GM18858 (cell line): ENCODE results near the gene LASP1.
"Not testable (repeated sequence)": the region's sequence is repeated elsewhere in the genome, so short reads cannot be mapped to it uniquely, and the experiment has no call there.

ENCODE experiments used
- ATAC-seq: cut with Tn5 transposase; IDR thresholded peaks from one replicate; pipeline ENCODE4 v1.9.1; 2021; ENCODE audit not compliant: unreplicated experiment

The LASP1 gene

DNA sequence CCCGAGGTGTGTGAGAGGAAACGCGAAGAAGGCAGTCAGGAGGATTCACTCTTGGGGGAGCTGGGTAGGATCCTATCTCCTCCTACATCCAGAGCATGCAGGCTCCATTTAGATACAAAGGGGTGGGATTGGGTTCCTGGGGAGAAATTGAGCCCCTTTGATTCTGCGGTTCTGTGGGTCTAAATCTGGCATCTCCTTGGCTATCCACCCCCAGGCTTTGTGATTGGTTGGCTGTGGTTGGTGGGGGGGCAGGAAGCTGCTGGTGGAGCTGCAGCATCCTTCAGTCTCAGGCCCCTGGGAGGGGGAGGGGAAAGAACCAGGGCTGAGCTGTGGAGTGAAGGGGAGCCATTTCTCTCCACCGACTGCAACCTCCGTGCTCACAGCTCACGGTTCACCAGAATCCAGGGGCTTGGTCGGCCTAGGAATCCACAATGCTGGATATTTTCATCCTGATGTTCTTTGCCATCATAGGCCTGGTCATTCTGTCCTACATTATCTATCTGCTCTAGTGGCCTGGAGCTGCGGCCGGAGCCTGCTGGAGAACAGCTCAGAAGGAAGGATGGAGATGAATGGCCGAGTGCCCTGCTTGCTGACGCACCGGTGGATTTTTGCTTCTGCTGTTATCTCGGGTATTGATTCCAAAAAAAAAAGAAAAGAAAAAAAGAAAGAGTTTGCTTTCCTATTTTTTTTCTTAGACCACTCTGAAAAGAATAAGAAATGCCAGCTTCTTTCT, 55.6 kb downstream of the LASP1 start, which contains the start of gene LASP1NB:
LASP1NB (plus strand) TSS at position 352 of the 733 bp plus-strand sequence.
- no peak for ATAC-seq

DNA sequence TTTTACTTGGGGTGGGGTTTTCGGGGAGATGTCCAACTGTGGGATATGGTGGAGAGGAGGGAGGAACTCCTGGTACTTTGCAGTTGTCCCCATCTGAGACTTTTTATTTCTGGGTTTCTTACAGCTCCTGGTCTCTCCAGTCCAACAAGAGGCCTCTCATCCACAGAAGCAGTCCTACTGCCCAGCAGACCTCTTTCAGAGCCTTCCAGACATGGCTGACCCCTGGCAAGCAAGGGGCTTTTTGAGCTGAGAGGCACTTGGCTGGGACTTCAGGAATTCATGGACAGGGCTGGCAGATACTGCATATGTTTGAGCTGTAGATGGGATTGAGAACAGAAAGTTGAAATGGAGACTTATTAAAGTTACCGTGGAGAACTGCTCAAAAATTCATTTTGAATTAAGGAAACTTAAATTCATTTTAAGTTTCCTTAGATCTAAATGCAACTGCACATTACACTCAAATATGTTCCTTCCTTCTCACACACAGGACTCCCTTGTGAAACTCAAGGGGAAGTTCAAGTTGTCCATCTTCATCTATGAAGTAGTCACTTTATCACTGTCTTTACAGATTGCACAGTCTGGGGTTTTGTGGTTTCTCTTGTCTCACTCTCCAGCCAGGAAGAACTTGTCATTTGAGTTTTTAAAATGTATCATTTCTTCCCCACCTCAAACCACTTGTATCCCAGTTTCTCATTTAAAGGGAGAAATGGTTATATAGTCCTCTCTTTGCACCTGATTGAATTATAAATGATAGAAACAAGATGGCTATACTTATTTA, 56.6 kb downstream of the LASP1 start:
- no peak for ATAC-seq

DNA sequence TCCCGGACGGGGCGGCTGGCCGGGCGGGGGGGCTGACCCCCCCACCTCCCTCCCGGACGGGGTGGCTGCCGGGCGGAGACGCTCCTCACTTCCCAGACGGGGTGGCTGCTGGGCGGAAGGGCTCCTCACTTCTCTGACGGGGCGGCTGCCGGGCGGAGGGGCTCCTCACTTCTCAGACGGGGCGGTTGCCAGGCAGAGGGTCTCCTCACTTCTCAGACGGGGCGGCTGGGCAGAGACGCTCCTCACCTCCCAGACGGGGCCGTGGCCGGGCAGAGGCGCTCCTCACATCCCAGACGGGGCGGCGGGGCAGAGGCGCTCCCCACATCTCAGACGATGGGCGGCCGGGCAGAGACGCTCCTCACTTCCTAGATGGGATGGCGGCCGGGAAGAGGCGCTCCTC, 60.9 kb downstream of the LASP1 start:
- ATAC-seq, result not testable (repeated sequence)

DNA sequence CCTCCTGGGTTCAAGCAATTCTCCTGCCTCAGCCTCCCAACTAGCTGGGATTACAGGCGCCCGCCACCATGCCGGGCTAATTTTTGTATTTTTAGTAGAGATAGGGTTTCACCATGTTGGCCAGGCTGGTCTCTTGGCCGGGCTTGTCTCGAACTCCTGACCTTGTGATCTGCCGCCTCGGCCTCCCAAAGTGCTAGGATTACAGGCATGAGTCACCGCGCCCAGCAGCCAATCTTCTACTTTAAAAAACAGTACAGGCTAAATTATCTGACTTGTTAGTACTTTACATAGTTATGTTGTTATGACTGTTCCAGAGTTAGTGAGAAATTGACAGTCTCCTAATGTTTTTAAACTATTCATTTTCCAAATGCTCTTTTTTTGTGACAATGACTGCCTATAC, 64.1 kb downstream of the LASP1 start:
- not testable (repeated sequence) for ATAC-seq

DNA sequence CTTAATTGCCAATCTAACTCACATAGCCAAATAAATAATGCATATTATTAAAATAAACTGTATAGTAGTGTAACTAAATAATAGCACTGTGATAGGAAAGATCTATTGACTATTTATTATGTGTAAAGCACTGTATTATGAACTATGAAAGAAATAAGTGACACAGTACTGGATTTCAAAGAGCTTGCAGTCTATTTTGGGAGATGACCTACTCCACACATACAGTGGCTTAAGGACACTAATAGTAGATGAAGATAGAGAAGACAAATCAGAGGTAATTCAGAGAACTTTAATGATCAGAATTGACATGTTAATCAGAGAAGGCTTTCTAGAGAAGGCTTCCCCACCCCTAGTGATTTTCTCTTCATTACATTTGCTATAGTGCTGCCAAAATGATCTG, 70.1 kb downstream of the LASP1 start:
- ATAC-seq, result no peak

DNA sequence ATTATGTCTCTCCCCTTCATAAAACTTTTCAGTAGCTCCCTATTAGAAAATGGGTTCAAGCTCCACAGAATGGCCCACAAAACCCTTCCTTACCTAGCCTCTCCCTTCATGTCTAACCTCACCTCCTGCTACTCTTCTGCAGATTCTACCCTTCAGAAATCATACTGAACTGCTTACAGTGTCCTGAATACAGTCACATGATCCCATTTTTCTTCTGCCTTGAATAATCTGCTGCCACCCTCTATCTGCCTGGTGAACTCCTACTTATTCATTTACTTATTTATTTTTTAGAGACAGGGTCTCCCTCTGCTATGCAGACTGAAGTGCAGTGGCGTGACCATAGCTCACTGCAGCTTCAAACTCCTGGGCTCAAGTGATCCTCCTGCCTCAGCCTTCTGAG, 70.5 kb downstream of the LASP1 start:
- ATAC-seq, result no peak

DNA sequence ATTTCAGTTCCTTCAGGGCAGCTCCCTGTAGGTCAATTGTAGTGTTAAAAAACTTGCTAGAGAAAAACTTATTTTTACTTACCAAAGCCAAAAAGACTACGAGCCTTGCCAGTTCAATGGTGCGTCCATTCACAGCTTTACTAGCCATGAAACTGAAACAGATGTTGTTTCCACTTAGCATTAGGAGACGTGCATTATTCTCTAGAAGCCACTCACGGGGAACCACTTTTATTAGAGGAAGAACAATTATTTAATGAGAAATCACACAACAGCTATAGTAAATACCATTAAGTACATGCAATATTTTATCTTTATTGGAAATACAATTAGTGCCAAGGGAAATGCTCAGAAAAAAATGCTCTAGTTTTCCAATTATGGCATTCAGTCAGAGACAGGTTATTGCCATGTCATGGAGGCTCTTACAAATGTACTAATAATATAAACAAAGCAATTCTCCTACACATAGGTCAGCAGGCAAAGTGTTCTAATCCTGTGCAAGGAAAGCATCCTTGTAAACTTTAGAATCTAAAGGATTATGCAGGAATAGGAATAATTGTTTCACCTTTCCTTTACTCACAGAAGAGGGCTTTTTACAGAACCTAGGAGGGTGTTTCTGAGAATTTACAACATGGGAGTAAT, 73.0 kb downstream of the LASP1 start:
- ATAC-seq, result no peak

DNA sequence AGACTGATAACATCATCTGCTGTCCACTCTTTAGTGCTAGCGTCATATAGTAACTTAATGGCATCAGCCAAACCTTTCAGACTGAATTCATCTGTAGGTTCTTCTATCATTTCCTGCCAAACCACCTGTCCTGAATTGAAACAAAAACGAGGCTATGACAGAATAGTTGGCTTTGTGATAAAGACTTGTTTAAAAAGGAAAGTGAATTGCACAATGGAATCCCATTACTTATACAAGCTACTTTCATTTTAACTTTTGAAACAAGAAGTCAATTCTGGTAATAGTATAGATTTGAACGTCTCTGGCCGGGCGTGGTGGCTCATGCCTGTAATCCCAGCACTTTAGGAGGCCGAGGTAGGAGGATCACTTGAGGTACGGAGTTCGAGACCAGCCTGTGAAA, 73.7 kb downstream of the LASP1 start:
- ATAC-seq, result no peak

DNA sequence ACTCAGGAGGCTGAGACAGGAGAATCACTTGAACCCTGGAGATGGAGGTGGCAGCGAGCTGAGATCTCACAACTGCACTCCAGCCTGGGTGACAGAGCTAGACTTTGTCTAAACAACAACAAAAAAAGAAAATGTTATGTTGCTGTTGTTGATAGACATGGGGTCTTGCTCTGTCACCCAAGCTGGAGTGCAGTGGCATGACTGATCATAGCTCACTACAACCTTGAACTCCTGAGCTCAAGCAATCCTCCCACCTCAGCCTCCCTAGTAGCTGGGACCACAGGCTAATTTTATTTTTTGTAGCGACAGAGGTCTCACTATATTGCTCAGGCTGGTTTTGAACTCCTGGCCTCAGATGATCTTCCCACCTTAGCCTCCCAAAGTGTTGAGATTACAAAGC, 77.3 kb downstream of the LASP1 start:
- no peak for ATAC-seq

DNA sequence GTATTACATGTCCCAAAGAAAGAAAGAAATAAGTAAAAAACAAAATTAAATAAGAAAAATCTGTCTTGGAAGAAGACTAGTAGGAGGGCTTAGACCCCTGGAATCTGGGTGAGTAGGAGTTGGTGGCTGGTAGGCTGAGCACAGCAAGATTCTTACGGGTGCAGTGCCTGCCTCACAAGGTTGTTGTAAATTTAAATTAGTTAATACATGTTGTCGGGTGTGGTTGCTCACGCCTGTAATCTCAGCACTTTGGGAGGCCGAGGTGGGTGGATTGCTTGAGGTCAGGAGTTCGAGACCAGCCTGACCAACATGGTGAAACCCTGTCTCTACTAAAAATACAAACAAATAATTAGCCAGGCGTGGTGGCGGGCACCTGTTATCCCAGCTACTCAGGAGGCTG, 83.9 kb downstream of the LASP1 start:
- not testable (repeated sequence) for ATAC-seq

DNA sequence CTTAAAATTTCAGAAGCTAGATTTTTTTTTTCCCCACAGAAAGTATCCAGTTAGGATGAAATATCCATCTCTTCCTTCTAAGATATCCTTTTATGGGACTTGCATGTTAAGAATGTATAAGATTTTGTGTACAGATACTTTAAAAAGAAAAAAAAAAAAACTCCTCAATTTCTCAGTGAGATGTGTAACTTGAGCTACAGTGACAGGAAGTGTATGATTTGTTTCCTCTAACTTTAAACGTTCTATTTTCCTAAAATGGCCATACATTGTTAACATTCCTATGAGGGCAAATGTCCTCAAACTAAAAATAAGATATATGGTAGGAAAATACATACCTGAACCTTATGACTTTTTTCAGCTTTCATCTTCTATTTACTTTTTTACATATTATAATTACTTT, 88.5 kb downstream of the LASP1 start:
- no peak for ATAC-seq

DNA sequence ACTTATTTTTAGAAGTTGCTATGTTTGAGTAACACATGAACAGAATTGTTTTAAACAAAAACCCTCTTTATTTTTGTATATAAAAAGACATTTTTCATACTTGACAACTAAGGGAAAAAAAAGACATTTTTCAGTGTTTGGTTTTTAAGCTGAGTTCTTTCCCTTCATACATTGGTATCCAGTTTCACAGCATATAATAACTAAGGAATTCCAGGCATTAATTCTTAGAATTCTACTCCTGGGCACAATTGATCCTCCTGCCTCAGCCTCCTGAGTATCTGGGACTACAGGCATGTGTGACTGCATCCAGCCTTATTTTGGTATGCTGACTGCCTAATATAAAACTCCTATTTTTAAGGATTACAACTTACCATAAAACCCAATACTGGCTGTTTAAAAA, 88.9 kb downstream of the LASP1 start:
- no peak for ATAC-seq

DNA sequence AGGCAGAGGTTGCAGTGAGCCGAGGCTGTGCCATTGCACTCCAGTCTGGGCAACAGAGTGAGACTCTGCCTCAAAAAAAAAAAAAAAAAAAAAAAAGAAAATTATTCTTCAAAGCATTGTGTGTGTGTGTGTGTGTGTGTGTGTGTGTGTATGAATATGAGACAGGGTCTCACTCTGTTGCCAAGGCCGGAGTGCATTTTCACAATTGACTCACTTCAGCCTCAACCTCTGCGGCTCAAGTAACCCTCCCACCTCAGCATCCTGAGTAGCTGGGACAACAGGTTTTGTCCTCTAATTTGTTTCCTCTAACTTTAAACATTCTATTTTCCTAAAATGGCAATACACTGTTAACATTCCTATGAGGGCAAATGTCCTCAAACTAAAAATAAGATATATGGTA, 89.7 kb downstream of the LASP1 start:
- no peak for ATAC-seq

DNA sequence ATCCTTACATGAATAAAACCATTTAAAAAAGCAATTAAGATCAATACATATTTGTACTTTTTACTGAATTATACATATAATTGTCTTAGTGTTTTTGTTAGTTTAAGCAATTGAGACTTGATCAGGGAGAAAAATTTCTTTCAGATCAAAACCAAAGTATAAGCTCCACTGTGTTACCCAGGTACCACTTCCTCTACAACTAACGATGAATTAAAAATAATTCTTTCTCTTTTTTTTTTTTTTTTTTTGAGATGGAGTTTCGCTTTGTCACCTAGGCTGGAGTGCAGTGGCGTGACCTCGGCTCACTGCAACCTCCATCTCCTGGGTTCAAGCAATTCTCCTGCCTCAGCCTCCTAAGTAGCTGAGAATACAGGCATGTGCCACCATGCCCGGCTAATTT, 90.5 kb downstream of the LASP1 start:
- no peak for ATAC-seq

DNA sequence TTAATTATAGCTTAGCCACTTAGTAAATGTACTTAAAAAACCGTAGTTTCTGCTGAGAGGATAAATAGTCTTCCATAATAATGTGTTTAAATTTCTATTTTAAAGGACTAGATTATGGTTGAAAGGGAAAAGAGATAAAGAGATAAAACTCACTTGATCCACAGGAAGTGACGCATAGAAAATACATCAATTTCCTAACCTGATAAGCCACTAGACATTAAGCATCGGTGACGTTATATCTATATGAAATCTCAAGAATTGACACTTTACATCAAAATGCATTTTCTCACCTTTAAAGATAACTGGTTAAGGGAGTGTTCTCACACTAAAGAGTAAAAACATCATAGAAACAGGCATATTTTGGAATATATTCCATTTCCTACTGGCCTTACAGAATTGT, 91.6 kb downstream of the LASP1 start:
- no peak for ATAC-seq

DNA sequence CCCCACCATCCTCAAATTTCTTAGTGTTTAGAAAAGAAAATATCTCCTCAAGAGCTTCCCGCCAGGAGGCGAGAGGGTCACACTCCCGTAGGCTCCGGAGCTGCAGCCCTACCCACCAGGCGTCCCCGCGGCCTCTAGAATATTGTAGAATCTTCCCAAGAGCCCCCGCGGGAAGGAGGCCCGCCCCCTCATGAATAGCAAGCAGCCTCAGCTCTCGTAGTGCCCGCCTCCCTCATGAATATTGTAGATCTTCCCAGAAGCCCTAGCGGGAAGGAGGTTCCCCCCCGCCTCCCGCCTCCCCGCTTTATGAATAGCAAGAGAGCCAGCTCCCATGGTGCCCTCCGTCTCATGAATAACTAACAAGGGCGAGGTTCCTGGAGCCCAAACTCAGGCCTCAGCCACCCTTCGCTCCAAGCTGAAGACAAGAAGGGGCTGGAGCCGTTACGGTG, 97.5 kb downstream of the LASP1 start, which contains the start of gene FBXO47:
FBXO47 (minus strand) TSS at position 114 of the 449 bp plus-strand sequence. CDS start 4,378 bp downstream, outside the sequence.
- no peak for ATAC-seq

DNA sequence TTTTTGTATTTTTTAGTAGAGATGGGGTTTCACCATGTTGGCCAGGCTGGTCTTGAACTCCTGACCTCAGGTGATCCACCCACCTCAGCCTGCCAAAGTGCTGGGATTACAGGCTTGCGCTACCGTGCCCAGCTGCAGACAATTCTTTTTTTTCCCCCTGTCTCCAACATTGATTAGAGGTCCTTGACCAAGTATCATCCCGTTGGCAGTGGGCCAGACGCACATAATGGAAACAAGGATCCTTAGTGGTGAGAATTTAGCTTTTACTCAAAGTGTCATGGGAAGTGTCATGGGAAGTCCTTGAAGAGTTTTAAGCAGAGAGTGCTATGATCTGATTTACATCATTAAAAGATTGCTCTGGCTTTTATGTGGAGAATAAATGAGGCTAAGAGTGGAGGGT, 99.4 kb downstream of the LASP1 start:
- ATAC-seq, result no peak

DNA sequence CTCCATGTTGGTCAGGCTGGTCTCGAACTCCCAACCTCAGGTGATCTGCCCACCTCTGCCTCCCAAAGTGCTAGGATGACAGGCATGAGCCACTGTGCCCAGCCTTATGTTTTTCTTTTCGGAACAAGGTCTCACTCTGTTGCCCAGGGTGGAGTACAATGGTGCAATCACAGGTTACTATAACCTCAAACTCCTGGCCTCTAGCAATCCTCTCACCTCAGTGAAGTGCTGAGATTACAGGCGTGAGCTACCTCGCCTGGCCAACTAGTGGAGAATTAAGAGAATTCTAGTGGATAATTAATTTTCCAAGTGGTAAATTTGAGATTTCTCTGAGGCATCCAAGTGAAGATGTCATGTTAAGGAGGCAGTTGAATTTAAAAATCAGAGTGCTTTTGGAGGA, 100.3 kb downstream of the LASP1 start:
- ATAC-seq, result no peak

DNA sequence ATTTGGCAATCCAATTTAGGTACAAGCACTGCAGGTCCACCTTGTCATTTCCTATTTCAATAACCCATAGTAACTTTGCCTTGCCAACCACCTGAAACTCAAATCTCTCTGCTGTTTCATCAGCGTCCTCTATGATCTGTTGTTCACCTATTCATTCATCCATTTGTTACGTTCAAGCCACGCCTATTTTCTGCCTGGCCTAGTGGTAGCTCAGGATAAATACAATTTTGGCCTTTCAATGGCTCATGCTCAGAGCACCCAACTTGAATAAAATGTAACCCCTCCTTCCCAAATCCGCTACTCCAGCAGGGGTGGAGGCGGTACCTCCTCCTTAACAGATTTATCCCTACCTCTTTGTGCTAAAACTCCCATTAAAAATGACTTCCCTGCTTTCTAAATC, 100.9 kb downstream of the LASP1 start:
- ATAC-seq, result no peak
